CD14-positive monocyte (primary cell): Measurements from ENCODE around the gene SEL1L3. TPM values are rescaled to one million over a fixed set of nuclear protein-coding genes. Genes with fewer than 3 reads are reported as not detected.
A peak's percentile ranks its signal among the peaks of the same experiment; 100 is the strongest.

ENCODE experiments used
- DNase-seq, 3 donors: peaks; one replicate each; pipeline ENCODE4 v3.0.0-alpha.2; 2011 to 2022
- H2AFZ ChIP-seq: 2 replicates; pipeline ENCODE4 v1.6.0; 2012; ENCODE audit warnings: mild to moderate bottlenecking, low read depth, low read length, inconsistent platforms; ENCODE audit not compliant: insufficient read depth, poor library complexity, severe bottlenecking
- H3K27ac ChIP-seq, 2 donors: 1 replicate in 1 of 2; 2 replicates in 1 of 2; pipeline ENCODE4 v1.5.1; 2012 to 2013; ENCODE audit warnings: low read length in 2 of 2, control low read depth in 1 of 2, inconsistent platforms in 1 of 2, low read depth in 1 of 2, mild to moderate bottlenecking in 1 of 2
- H3K27me3 ChIP-seq, 2 donors: one replicate each; pipeline versions ENCODE4 v1.6.0 to v1.6.1; 2011 to 2013; ENCODE audit warnings: low read length in 2 of 2; ENCODE audit not compliant: control insufficient read depth in 2 of 2, insufficient read depth in 2 of 2
- H3K36me3 ChIP-seq, 2 donors: replicated peaks in 1 of 2; 1 replicate in 1 of 2; 2 replicates in 1 of 2; pipeline versions ENCODE4 v1.5.1 to v1.6.1; 2012 to 2013; ENCODE audit warnings: low read length in 2 of 2, control low read depth in 1 of 2, inconsistent platforms in 1 of 2, mild to moderate bottlenecking in 1 of 2; ENCODE audit not compliant: insufficient read depth in 2 of 2, control insufficient read depth in 1 of 2
- H3K4me1 ChIP-seq, 2 donors: 1 replicate in 1 of 2; 2 replicates in 1 of 2; pipeline versions ENCODE4 v1.5.1 to v1.6.1; 2012 to 2013; ENCODE audit warnings: low read length in 2 of 2, control low read depth in 1 of 2, inconsistent platforms in 1 of 2, mild to moderate bottlenecking in 1 of 2, moderate library complexity in 1 of 2; ENCODE audit not compliant: insufficient read depth in 2 of 2, control insufficient read depth in 1 of 2
- H3K4me2 ChIP-seq: replicated peaks from 2 replicates; pipeline ENCODE3; 2012; ENCODE audit warnings: low read length, moderate library complexity, mild to moderate bottlenecking; ENCODE audit not compliant: poor library complexity, severe bottlenecking; ENCODE audit errors: extremely low read depth
- H3K4me3 ChIP-seq, 3 experiments: fragments of 200-600 bp in 1 of 3; sonication (generic) in 1 of 3; replicated peaks in 1 of 3; 1 replicate in 2 of 3; 2 replicates in 1 of 3; pipeline ENCODE4 v1.5.1; 2011 to 2013; ENCODE audit warnings: low read length in 3 of 3, mild to moderate bottlenecking in 3 of 3, control low read depth in 2 of 3, low read depth in 2 of 3, inconsistent platforms in 1 of 3, moderate library complexity in 1 of 3
- H3K79me2 ChIP-seq: 2 replicates; pipeline ENCODE4 v1.6.0; 2012; ENCODE audit warnings: mild to moderate bottlenecking, control low read depth, inconsistent platforms, low read length, moderate library complexity; ENCODE audit not compliant: insufficient read depth
- H3K9ac ChIP-seq: 2 replicates; pipeline ENCODE4 v1.6.0; 2017; ENCODE audit warnings: low read length, mild to moderate bottlenecking; ENCODE audit not compliant: insufficient read depth, poor library complexity, severe bottlenecking
- H3K9me3 ChIP-seq, 2 donors: replicated peaks in 1 of 2; 1 replicate in 1 of 2; 2 replicates in 1 of 2; pipeline versions ENCODE4 v1.5.1 to v1.6.1; 2012 to 2013; ENCODE audit warnings: low read length in 2 of 2, control low read depth in 1 of 2; ENCODE audit not compliant: control insufficient read depth in 1 of 2, insufficient read depth in 1 of 2
- H4K20me1 ChIP-seq: 2 replicates; pipeline ENCODE4 v1.6.0; 2012; ENCODE audit warnings: mild to moderate bottlenecking, low read length, control low read depth, moderate library complexity; ENCODE audit not compliant: insufficient read depth
- H3K27ac Mint-ChIP-seq, 7 donors: one replicate each; pipeline ENCODE4 v1.8.0; 2020; ENCODE audit warnings: mild to moderate bottlenecking in 7 of 7, mixed read lengths in 7 of 7, moderate library complexity in 6 of 7, inconsistent platforms in 2 of 7
- H3K27me3 Mint-ChIP-seq, 3 donors: one replicate each; pipeline ENCODE4 v1.8.0; 2021 to 2022; ENCODE audit warnings: low read depth in 3 of 3, mild to moderate bottlenecking in 3 of 3, mixed read lengths in 3 of 3, moderate library complexity in 3 of 3, inconsistent platforms in 1 of 3
- H3K36me3 Mint-ChIP-seq, 2 donors: one replicate each; pipeline ENCODE4 v1.8.0; 2020; ENCODE audit warnings: mixed read lengths in 2 of 2, inconsistent platforms in 1 of 2, mild to moderate bottlenecking in 1 of 2
- H3K4me1 Mint-ChIP-seq: one replicate; pipeline ENCODE4 v1.8.0; 2020; ENCODE audit warnings: mild to moderate bottlenecking, mixed read lengths
- H3K4me3 Mint-ChIP-seq, 2 donors: one replicate each; pipeline ENCODE4 v1.8.0; 2020; ENCODE audit warnings: mild to moderate bottlenecking in 2 of 2, mixed read lengths in 2 of 2, moderate library complexity in 1 of 2
- H3K9me3 Mint-ChIP-seq, 7 donors: one replicate each; pipeline ENCODE4 v1.8.0; 2020 to 2022; ENCODE audit warnings: mixed read lengths in 7 of 7, mild to moderate bottlenecking in 6 of 7, moderate library complexity in 6 of 7, inconsistent platforms in 2 of 7
- WGBS: methylation state at CpG from one replicate; pipeline ENCODE4 v1.1.5; 2013; ENCODE audit warnings: missing lambda C conversion rate; ENCODE audit not compliant: insufficient coverage; 5-methylcytosine and 5-hydroxymethylcytosine counted together
- intact Hi-C, 2 donors: fragments of 100-400 bp; cut with micrococcal nuclease; formaldehyde crosslinking; loops; one replicate each; pipeline versions ENCODE4 v1.15.0 to v1.15.1; 2023
- polyA plus RNA-seq, 3 donors: library from polyadenylated mRNA; depleted of rRNA in 1 of 3; unstranded in 2 of 3; stranded (reverse) in 1 of 3; fragments of 300-500 nt in 2 of 3; fragments of >200 nt in 1 of 3; fragmentation: Illumina TruSeq in 2 of 3; gene quantifications; 1 replicate in 2 of 3; 2 replicates in 1 of 3; pipeline ENCODE4 v1.2.3, GENCODE V29; 2012 to 2021
- TF ChIP-seq, protein P1 (sequence below): fragments of 200-600 bp; IDR thresholded peaks from one replicate; pipeline ENCODE4 v1.8.0; 2022; ENCODE audit warnings: antibody characterized with exemption, mild to moderate bottlenecking

Gene SEL1L3
- polyA plus RNA-seq, 3 donors, result 0.61 to 2.2 (median 1.7) TPM

DNA sequence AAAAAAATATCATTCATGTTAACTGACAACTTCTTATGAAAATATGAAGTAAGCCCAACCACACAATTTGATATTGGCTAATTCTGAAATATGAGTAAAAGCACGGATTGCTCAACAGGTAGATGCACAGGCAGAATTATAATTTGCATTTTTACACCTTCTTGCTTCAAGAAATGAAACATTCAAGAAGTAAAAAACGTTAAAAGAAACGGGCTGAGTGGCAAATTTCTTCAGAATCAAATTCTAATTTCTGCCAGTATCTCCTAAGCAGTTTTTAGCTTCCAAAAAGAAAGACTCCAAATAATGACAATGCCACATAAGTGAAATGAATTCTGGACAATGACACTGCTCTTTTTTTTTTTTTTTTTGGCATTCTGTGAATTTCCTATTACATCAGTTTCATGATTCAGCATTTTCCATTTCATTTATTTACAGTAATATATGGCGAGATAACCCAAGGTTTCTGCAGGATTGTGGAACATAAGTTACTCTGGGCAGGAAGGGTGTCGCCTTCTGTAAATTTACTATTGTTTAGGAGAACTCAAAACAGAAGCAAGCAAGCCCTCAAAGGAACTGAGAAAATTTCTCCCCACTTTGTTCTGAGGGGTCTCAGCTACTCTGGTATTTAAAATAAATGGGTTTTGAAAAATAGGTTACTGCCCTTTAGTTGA is 1.4 kb downstream of the SEL1L3 start:
- TF ChIP-seq, protein P1, sequence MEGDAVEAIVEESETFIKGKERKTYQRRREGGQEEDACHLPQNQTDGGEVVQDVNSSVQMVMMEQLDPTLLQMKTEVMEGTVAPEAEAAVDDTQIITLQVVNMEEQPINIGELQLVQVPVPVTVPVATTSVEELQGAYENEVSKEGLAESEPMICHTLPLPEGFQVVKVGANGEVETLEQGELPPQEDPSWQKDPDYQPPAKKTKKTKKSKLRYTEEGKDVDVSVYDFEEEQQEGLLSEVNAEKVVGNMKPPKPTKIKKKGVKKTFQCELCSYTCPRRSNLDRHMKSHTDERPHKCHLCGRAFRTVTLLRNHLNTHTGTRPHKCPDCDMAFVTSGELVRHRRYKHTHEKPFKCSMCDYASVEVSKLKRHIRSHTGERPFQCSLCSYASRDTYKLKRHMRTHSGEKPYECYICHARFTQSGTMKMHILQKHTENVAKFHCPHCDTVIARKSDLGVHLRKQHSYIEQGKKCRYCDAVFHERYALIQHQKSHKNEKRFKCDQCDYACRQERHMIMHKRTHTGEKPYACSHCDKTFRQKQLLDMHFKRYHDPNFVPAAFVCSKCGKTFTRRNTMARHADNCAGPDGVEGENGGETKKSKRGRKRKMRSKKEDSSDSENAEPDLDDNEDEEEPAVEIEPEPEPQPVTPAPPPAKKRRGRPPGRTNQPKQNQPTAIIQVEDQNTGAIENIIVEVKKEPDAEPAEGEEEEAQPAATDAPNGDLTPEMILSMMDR, result no peak
- Histone ChIP-seq H4K20me1 (no peaks in the 10 kb centered on the region), H3K9ac (peak overlapping the region; percentile 12), H3K4me2 (peak overlapping the region; percentile 92), H3K9me3 (no peaks in the 10 kb centered on the region), H2AFZ (peak overlapping the region; percentile 86), H3K27me3 (peaks cover 0 to 14% of the 10 kb centered on the region in 2 donors), H3K27ac (peak overlapping the region in 1 of 2 donors; percentile 80), H3K36me3 (no peaks in the 10 kb centered on the region), H3K79me2 (no peaks in the 10 kb centered on the region), H3K4me3 (peak overlapping the region; percentile 43 to 78 (median 54)), H3K4me1 (peaks cover 47 to 58% of the 10 kb centered on the region in 2 donors)
- WGBS, result 0% methylated on average over 3 of the region's 5 CpGs
- Mint-ChIP-seq H3K27ac (peak overlapping the region; percentile 90 to 98 (median 96)), H3K27me3 (peaks cover 13 to 20% (median 19%) of the 10 kb centered on the region in 3 donors), H3K36me3 (peaks cover 0 to 4% of the 10 kb centered on the region in 2 donors), H3K4me1 (peaks cover 55% of the 10 kb centered on the region), H3K9me3 (peaks cover 0 to 5% (median 3%) of the 10 kb centered on the region in 7 donors), H3K4me3 (peak overlapping the region; percentile 99 to 100)
- DNase-seq, result peak; percentile 41 to 66 (median 53)
- intact Hi-C loops, result loop anchor here (5.0 kb wide), 2 partner anchors 51 to 216 kb away; partner anchors contain the start of gene SMIM20 (in 1 of the 2)

DNA sequence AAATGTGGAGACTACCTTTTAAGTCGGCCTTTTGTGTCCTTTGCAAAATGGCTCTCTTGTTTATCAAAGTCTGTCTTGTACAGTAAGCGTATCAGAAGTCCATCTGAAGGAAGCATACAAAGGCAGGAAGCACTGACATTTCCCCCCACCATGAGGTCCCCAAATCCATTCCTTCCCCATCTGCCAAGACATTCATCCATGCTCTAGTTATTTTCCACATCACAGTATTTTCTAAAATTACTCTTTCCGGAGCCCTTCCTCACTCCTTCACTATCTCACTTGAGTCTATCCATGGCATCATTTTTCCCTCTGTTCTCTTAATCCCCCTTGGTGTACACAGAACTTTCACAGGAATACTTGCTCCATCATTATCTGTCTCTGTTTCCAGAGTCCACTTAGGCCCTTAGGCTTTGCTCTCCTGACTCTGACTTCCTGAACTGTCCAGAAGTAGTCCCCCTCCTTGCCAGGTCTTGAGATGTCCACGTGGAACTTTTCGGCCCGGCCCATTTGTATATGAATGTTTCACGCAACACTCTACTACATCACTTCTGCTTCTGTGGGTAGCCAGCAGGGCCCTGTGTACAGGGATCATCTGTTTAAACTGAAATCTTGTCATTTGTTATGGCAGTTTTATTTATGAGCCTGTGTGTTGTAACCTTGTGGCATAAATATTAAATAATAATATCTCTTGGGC is 2.1 kb downstream of the SEL1L3 start:
- 68% methylated on average over 3 of the region's 7 CpGs for WGBS
- Histone ChIP-seq H3K4me2 (peak overlapping the region; percentile 92), H4K20me1 (no peaks in the 10 kb centered on the region), H3K9me3 (no peaks in the 10 kb centered on the region), H3K9ac (peak overlapping the region; percentile 1), H3K79me2 (no peaks in the 10 kb centered on the region), H3K4me1 (peaks cover 51 to 65% of the 10 kb centered on the region in 2 donors), H2AFZ (no peak overlapping the region), H3K27ac (peak overlapping the region; percentile 12 to 80), H3K4me3 (peak overlapping the region in 1 of 3 experiments; percentile 78), H3K27me3 (peaks cover 0 to 14% of the 10 kb centered on the region in 2 donors), H3K36me3 (no peaks in the 10 kb centered on the region)
- DNase-seq, result peak; percentile 82 to 89 (median 84)
- Mint-ChIP-seq H3K36me3 (peaks cover 0 to 4% of the 10 kb centered on the region in 2 donors), H3K4me3 (peak overlapping the region; percentile 47 to 68), H3K27me3 (peaks cover 13 to 20% (median 19%) of the 10 kb centered on the region in 3 donors), H3K4me1 (peaks cover 60% of the 10 kb centered on the region), H3K9me3 (peaks cover 0 to 5% (median 3%) of the 10 kb centered on the region in 7 donors), H3K27ac (peak overlapping the region; percentile 90 to 98 (median 96))
- intact Hi-C loops, result loop anchor here (5.0 kb wide), 2 partner anchors 52 to 217 kb away; partner anchors contain the start of gene SMIM20 (in 1 of the 2)
- TF ChIP-seq, protein P1, result no peak
